Measurements from ENCODE around the gene PKD2.

The PKD2 gene

DNA sequence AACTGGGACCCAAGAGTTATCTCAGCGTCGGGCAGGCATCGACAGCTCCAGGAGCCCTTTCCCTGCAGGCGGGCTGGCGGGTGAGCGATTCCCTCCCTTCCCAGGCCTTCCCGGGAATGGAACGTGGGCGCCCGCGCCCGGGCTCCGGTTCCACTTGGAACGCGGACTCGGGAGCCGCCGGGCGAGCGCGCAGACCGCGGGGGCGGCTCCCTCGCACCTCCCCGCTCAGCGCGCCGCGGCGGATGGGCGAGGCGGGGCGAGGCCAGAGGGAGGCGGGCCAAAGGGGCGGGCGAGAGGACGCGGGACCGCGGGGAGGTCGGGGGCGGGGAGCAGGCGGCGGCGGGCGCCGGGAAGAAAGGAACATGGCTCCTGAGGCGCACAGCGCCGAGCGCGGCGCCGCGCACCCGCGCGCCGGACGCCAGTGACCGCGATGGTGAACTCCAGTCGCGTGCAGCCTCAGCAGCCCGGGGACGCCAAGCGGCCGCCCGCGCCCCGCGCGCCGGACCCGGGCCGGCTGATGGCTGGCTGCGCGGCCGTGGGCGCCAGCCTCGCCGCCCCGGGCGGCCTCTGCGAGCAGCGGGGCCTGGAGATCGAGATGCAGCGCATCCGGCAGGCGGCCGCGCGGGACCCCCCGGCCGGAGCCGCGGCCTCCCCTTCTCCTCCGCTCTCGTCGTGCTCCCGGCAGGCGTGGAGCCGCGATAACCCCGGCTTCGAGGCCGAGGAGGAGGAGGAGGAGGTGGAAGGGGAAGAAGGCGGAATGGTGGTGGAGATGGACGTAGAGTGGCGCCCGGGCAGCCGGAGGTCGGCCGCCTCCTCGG lies at the start of gene PKD2:
Gene PKD2, plus strand, starts transcription at position 332 of the 818 bp plus-strand sequence. Its CDS starts 99 bp downstream, at position 431.
- Mint-ChIP-seq H3K9me3 (no peaks in the 10 kb centered on the region), H3K4me1 (ENCODE audit: low read depth) (peaks cover 35% of the 10 kb centered on the region), H3K27ac (peak within 1 kb of the TSS; percentile 82), H3K4me3 (peak within 1 kb of the TSS; percentile 87), H3K36me3 (ENCODE audit: low read depth) (no peaks in the 10 kb centered on the region), H3K27me3 (peaks cover 16% of the 10 kb centered on the region)

DNA sequence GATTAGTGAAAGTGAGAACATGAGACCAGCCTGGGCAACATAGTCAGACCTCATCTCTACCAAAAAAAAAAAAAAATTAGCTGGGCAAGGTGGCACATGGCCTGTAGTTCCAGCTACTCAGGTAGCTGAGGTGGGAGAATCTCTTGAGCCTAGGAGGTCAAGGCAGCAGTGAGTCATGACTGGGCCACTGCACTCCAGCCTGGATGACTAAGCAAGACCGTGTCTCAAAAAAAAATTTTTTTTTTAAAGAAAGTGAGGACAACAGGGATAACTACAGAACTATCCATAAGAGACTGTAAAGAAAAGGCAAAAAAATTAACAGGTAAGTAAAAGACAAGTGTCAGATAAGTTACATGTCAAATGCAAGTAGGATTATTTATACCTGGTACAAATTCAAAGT lies 45.4 kb upstream of the PKD2 start:
- Mint-ChIP-seq H3K9me3 (no peaks in the 10 kb centered on the region), H3K4me3 (no peak overlapping the region), H3K4me1 (ENCODE audit: low read depth) (no peaks in the 10 kb centered on the region), H3K27ac (no peak overlapping the region), H3K27me3 (no peaks in the 10 kb centered on the region), H3K36me3 (ENCODE audit: low read depth) (no peaks in the 10 kb centered on the region)

DNA sequence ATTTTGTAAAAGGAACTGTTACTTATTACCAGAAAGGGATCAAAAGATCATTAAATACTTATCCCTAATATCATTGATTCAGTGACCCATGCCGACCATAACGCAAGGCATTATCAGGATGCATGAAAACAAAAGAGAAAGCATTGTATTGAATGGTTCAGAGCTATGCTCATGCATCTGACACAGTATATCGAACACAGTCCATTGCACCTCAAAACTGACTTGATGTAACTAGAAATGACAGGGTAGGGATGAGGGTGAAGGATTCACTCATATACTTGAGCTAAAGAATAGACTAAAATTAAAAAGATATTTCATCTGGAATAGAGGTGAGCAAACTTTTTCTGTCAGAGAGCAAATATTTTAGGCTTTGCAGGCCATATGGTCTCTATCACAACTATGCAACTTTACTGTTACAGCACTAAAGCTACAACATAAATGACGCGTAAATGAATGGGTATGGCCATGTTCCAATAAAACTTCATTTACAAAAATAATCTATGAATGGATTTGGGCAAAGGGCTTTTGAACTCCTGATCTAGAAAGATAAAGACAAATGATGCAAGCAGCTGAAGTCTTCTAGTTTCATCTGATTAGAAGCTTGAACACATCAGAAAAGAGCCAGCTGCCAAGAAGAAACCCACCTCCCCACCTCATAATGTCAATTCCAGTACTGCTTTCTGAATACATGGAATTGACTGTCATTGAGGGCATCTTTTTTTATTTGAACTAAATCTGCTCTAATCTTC lies 44.9 kb upstream of the PKD2 start:
- no peaks in the 10 kb centered on the region for H3K9me3 Mint-ChIP-seq
- H3K27ac Mint-ChIP-seq, result no peak overlapping the region
- no peaks in the 10 kb centered on the region for H3K4me1 Mint-ChIP-seq (ENCODE audit: low read depth)
- H3K4me3 Mint-ChIP-seq, result no peak overlapping the region
- H3K36me3 Mint-ChIP-seq (ENCODE audit: low read depth), result no peaks in the 10 kb centered on the region
- peaks cover 4% of the 10 kb centered on the region for H3K27me3 Mint-ChIP-seq

DNA sequence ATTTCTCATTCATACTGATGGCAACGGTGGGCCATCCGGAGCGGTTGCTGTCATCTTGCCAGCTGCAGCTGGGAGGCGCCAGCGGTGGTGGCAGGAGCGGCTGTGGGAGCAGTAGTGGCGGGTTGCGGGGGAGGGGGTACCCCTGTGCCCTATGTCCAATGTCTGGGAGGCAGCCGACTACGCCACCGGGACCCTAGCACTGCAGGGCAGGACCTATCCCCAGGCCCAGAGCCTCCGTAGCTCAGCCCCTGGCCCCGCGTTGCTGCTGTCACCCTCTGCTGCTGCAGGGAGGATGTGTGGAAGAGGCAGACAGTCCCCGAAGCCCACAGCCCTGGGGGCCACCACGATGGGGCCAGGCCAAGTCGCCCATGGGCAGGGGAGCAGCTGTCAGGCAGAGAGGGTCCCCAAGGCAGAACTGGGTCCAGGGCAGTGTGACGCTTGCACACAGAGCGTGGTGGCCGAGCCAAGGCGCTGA lies 41.9 kb upstream of the PKD2 start:
- no peaks in the 10 kb centered on the region for H3K4me1 Mint-ChIP-seq (ENCODE audit: low read depth)
- no peaks in the 10 kb centered on the region for H3K9me3 Mint-ChIP-seq
- no peak overlapping the region for H3K27ac Mint-ChIP-seq
- H3K36me3 Mint-ChIP-seq (ENCODE audit: low read depth), result no peaks in the 10 kb centered on the region
- no peak overlapping the region for H3K4me3 Mint-ChIP-seq
- H3K27me3 Mint-ChIP-seq, result peaks cover 22% of the 10 kb centered on the region

DNA sequence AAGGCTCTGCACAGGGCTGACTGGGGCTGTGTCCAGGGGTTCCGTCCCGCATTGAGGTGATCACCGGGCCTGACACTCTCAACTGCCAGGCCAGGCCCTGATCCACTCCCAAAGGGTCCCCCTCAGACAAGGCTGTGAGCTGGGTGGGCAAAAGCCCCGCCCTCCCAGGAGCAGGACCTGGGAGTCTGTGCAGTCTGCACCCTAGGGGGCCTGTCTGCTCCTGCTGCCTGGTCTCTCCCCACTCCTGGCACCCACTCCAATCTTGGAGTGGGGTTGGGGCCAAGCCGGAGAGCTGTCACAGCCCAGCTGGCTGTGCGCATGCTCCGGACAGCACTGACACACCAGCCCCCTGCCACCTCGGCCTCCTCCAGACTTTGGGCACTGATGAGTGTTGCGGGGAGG lies 41.3 kb upstream of the PKD2 start:
- peaks cover 24% of the 10 kb centered on the region for H3K27me3 Mint-ChIP-seq
- H3K9me3 Mint-ChIP-seq, result no peaks in the 10 kb centered on the region
- H3K36me3 Mint-ChIP-seq (ENCODE audit: low read depth), result no peaks in the 10 kb centered on the region
- H3K27ac Mint-ChIP-seq, result no peak overlapping the region
- H3K4me3 Mint-ChIP-seq, result no peak overlapping the region
- no peaks in the 10 kb centered on the region for H3K4me1 Mint-ChIP-seq (ENCODE audit: low read depth)

DNA sequence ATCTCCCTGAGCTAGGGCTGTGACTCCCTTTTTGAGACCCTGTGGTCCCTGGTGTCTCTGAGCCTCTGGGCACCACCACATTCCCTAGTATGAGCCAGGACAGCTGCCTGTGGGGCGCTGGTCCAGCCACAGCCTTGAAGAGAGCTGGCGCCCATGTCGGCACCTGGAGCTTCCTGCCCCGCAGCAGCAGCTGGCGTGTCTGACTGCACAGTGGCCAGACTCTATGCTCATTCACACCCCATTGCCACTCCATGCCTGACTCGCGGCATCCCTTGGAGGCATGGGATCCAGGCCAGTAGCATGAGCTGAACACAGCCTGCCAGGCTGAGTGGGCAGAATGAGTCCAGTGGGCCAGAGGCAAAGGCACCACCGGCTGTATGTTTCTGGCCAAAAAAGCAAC lies 40.2 kb upstream of the PKD2 start:
- H3K27ac Mint-ChIP-seq, result no peak overlapping the region
- H3K36me3 Mint-ChIP-seq (ENCODE audit: low read depth), result no peaks in the 10 kb centered on the region
- H3K4me1 Mint-ChIP-seq (ENCODE audit: low read depth), result no peaks in the 10 kb centered on the region
- no peak overlapping the region for H3K4me3 Mint-ChIP-seq
- peaks cover 30% of the 10 kb centered on the region for H3K27me3 Mint-ChIP-seq
- no peaks in the 10 kb centered on the region for H3K9me3 Mint-ChIP-seq

DNA sequence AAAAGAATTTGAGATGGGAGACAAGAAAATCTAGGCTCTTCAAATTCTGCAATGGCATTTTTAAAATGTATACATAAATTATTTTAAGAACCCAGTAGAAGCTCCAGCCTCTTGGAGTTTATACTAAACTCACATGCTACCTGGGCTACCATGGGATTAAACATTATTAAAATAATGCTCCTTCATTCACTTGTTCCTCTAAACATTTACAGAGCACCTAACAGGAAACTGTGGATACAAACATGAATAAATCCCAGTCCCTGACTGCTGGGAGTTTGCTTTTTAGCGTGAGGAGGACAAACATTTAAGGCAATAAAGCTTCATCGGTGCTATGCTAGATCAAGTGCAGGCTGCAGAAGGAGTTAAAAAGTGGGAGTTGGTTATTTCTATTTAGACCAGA lies 37.3 kb upstream of the PKD2 start:
- Mint-ChIP-seq H3K4me3 (no peak overlapping the region), H3K27me3 (peaks cover 57% of the 10 kb centered on the region), H3K4me1 (ENCODE audit: low read depth) (peaks cover under 1% of the 10 kb centered on the region), H3K9me3 (no peaks in the 10 kb centered on the region), H3K27ac (no peak overlapping the region), H3K36me3 (ENCODE audit: low read depth) (no peaks in the 10 kb centered on the region)

DNA sequence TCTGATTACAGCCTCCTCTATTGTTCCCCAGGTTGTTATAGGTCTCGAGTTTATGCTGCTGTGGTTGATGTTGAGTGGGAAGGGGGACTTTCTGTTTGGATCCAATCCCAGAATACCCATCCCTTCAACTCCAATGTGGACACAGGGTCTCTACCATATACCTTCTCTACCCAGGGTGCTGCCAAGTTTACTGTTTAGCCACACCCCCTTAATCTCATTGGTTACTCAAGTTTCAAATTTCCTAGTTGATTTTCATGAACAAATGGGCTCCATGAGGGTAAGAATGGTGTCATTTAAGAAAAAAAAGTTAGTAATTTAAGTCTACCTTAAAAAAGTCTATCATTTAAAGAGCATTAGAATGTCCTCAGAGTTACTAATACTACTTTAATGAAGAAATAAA lies 35.6 kb upstream of the PKD2 start:
- Mint-ChIP-seq H3K27ac (no peak overlapping the region), H3K9me3 (no peaks in the 10 kb centered on the region), H3K4me1 (ENCODE audit: low read depth) (peaks cover 9% of the 10 kb centered on the region), H3K4me3 (no peak overlapping the region), H3K27me3 (peaks cover 66% of the 10 kb centered on the region), H3K36me3 (ENCODE audit: low read depth) (no peaks in the 10 kb centered on the region)

DNA sequence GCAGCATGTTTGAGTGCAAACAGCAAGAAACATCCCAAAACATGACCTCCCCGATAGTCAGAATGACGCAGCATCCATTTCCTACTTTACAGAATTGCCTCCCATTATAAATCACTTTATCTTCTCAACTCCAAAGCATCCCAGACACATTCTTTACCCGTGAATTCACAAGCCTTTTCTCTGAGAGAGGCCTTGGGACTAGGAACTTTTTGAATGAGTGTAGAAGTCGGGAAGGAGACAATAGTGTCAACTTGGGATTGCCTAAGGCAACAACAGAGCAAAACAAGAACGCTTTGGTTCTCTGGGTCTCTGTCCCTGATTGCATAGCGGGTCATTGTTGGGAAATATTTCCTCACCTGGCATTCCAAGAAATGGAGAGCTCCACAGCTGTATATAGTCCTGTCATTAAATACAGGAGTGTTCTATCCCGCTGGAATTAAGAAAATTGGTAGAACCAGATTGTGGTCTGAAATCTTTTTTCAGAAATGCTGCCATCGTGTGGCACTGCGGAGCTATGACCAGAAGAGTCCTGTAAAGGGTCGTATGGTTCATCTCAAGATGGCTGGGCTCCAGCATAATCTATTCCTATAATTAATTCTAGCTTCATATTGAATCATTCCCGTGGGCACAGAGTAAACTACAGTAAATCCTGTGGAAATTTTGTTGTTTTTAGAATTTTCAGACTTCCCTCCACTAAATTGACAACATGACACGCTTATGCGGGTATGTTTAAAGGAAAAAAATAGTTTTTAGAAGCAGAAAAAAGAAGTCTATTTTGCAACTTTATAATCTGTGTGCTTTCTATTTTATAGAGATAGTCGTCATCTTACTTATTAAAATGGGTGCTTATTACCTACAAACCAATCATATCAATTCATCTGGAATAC lies 33.9 kb upstream of the PKD2 start:
- H3K27ac Mint-ChIP-seq, result no peak overlapping the region
- H3K27me3 Mint-ChIP-seq, result peaks cover 57% of the 10 kb centered on the region
- H3K9me3 Mint-ChIP-seq, result no peaks in the 10 kb centered on the region
- no peak overlapping the region for H3K4me3 Mint-ChIP-seq
- H3K4me1 Mint-ChIP-seq (ENCODE audit: low read depth), result peaks cover 9% of the 10 kb centered on the region
- H3K36me3 Mint-ChIP-seq (ENCODE audit: low read depth), result no peaks in the 10 kb centered on the region

DNA sequence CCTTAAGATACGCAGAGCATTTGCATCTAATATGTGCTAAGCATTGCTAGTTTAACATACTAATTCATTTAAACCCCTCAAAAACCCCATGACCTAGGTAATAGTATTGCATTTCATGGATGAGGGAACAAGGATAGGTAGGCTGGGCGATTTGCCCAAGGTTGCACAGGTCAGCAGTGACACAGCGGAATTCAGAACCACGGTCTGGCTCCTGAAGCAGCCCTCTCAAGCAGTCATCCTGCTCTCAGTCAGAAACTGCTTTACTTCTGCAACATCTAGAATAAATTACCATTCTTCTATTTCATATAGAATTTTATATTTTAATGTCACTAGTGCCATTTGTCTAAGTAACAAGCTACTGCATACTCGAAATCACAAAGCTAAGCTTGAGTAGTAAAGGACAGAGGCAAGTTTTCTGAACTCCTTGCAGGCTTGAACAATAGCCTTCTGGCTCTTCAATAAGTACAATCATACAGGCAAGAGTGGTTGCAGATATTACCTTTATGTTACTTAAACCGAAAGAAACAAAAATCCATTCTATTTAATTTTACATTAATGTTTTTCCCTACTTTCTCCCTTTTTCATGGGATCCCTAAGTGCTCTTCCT lies 32.5 kb upstream of the PKD2 start:
- Mint-ChIP-seq H3K4me3 (no peak overlapping the region), H3K36me3 (ENCODE audit: low read depth) (no peaks in the 10 kb centered on the region), H3K9me3 (no peaks in the 10 kb centered on the region), H3K4me1 (ENCODE audit: low read depth) (peaks cover 9% of the 10 kb centered on the region), H3K27me3 (peaks cover 59% of the 10 kb centered on the region), H3K27ac (no peak overlapping the region)

DNA sequence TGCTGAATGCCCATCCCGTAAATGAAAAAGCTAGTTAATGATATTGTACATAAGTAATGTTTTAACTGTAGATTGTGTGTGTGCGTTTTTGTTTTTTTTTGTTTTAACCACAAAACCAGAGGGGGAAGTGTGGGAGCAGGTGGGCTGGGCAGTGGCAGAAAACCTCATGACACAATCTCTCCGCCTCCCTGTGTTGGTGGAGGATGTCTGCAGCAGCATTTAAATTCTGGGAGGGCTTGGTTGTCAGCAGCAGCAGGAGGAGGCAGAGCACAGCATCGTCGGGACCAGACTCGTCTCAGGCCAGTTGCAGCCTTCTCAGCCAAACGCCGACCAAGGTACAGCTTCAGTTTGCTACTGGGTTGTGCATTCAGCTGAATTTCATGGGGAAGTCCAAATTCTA lies 32.0 kb upstream of the PKD2 start, which contains the start of gene SPP1:
Gene SPP1, plus strand, starts transcription at position 249 of the 400 bp plus-strand sequence. CDS start 1,182 bp downstream, outside the sequence.
- Mint-ChIP-seq H3K4me1 (ENCODE audit: low read depth) (peaks cover 9% of the 10 kb centered on the region), H3K36me3 (ENCODE audit: low read depth) (no peaks in the 10 kb centered on the region), H3K27ac (peak within 1 kb of the TSS; percentile 18), H3K4me3 (no peak within 1 kb of the TSS), H3K27me3 (peaks cover 58% of the 10 kb centered on the region), H3K9me3 (no peaks in the 10 kb centered on the region)

DNA sequence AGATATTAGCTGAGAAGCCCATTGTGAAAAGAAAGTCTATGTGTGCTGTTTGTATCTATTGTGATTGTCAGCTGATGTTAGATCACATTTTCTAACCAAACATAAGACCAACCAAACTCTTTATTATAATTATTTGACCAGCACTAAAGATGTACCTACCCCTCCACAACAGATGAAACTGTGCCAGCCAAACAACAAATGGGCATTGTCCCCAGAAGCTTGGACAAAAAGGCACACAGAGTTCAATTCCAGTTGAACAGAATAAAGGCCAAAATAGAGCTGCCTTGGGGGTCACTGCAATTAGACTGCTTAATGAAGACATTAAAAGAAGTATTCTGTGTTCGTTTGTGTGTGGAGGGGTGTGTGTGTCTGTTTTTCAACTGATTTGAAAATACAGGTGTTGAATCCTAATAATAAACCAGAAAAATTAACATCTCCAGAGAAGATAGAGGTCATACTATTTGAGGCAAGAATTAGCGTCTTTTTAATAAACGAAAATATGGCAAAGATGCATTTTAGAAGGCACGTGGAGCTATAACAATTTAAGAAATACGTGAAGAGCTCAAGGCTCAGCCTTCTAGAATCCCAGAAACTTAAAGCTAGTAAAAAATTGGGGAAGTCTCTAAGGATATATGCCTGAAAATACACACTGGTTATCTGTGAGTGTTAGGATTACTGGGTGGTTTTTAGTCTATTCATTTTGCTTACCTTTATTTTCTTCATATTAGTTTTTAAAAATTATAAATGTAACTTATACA lies 29.7 kb upstream of the PKD2 start:
- Mint-ChIP-seq H3K27ac (no peak overlapping the region), H3K4me3 (no peak overlapping the region), H3K4me1 (ENCODE audit: low read depth) (peaks cover 9% of the 10 kb centered on the region), H3K36me3 (ENCODE audit: low read depth) (no peaks in the 10 kb centered on the region), H3K27me3 (peaks cover 44% of the 10 kb centered on the region), H3K9me3 (no peaks in the 10 kb centered on the region)

DNA sequence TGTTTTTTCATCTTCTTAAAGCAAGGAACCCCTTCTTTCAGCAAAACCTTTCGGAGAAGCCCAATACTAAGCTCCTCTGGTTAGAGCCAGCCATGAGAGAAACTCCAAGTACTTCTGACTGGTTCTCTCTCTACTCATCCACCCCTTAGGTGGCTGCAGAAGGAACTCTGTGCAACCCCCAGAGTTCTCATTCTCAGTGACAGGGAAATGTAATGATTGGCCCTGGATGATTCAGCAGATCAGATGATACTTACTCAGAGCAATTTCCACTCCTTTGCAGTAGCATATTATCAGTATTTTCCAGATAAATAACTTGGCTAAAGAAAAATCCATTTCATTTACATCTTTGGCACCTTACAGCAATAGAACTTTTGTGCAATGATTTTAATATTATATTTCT lies 28.8 kb upstream of the PKD2 start:
- Mint-ChIP-seq H3K4me1 (ENCODE audit: low read depth) (peaks cover 9% of the 10 kb centered on the region), H3K9me3 (no peaks in the 10 kb centered on the region), H3K36me3 (ENCODE audit: low read depth) (no peaks in the 10 kb centered on the region), H3K4me3 (no peak overlapping the region), H3K27me3 (peaks cover 36% of the 10 kb centered on the region), H3K27ac (no peak overlapping the region)

DNA sequence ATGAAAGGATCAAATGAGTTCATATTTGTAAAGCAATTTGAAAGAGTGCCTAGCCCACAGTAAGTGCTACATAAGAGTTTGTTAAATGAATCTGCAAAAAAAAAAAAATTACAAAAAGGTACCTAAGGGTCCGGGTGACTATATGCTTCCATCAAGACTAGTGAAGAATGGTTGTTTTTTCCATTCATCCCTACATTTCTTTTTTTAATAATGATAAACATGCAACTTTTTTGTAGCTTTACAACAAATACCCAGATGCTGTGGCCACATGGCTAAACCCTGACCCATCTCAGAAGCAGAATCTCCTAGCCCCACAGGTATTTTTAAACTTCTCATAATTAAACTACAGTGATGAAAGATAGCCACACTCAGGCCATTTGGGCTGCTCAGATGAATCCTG lies 27.6 kb upstream of the PKD2 start:
- Mint-ChIP-seq H3K36me3 (ENCODE audit: low read depth) (no peaks in the 10 kb centered on the region), H3K4me3 (no peak overlapping the region)

More for the DNA sequence above, 27.6 kb upstream of the PKD2 start:
- Mint-ChIP-seq H3K4me1 (ENCODE audit: low read depth) (peaks cover 9% of the 10 kb centered on the region), H3K27ac (no peak overlapping the region), H3K27me3 (peaks cover 30% of the 10 kb centered on the region), H3K9me3 (no peaks in the 10 kb centered on the region)

Measured in stimulated activated naive CD8-positive, alpha-beta T cell treated with anti-CD3 and anti-CD28 coated beads, Interleukin-15, Interleukin-2, amounts not matched to agents 100 ng/mL and 50 ng/mL, for 24 hours (primary cell).